Astrocyte of the spinal cord (primary cell): Measurements from ENCODE around the gene TYW1.
"Not testable (repeated sequence)": the region's sequence is repeated elsewhere in the genome, so short reads cannot be mapped to it uniquely, and the experiment has no call there.

Source experiments
- DNase-seq: peaks from one replicate; pipeline ENCODE4 v3.0.0; 2011; ENCODE audit warnings: low read depth, low spot score
- H3K4me3 ChIP-seq: 2 replicates; pipeline ENCODE4 v1.5.1; 2011; ENCODE audit warnings: low read depth, mild to moderate bottlenecking, low read length, moderate library complexity
- CTCF ChIP-seq: IDR thresholded peaks from 2 replicates; pipeline ENCODE4 v1.5.1; 2012; ENCODE audit warnings: low read depth, mild to moderate bottlenecking, low read length, inconsistent platforms
- in situ Hi-C: cut with HindIII; loops from 2 replicates; pipeline ENCODE4 v1.10.0; 2017; ENCODE audit warnings: low sequenced_read_pairs

TYW1 gene

GRCh38 chr7:67000601-67001258, 4.1 kb downstream of the TYW1 start:
- H3K4me3 ChIP-seq, in situ Hi-C loops: not testable (repeated sequence)
- peak; percentile 29 for DNase-seq
- TF ChIP-seq CTCF = peak; percentile 1

GRCh38 chr7:67004145-67004544, 7.5 kb downstream of the TYW1 start:
- DNase-seq, in situ Hi-C loops, H3K4me3 ChIP-seq: not testable (repeated sequence)

DNA sequence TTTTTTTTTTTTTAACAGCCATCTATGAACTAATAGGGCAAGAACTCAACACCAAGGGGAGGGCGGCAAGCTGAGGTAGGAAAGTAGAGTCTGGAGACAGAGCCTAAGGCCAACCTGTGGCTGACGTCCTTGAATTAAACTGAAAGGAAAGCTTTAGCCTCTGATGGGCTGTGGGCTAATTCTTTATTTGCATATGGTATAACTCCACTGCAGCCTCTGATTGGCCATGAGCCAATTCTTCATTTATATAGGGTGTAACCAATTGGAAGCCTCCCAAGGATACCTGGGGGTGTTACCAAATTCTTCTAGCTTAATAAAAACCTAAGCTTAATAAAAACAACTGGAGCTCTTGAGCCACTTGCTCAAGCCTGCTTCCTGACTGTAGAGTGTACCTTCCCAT, 10.3 kb downstream of the TYW1 start:
- H3K4me3 ChIP-seq = no peak overlapping the region
- DNase-seq = no peak
- in situ Hi-C loops = no loop called here
- TF ChIP-seq CTCF = no peak

DNA sequence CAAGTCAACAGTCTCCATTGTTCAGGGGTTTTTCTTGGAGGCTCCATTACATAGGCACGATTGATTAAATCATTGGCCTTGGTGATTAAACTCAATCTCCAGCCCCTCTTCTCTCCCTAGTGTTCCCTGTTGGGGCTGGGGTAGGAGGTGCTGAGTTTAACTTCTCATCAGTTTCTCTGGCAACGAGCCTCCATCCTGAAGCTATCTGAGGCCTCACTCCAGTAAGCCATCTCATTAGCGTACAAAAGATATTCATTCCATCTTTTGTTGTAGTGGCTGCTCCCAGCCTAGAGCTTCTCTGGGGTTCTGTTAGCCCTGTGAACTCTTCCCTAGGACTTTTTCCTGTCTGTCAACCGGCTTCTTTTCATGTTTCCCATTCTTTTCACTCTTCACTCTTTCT, 11.6 kb downstream of the TYW1 start:
- in situ Hi-C loops = no loop called here
- no peak for TF ChIP-seq CTCF
- no peak overlapping the region for H3K4me3 ChIP-seq
- DNase-seq = no peak

DNA sequence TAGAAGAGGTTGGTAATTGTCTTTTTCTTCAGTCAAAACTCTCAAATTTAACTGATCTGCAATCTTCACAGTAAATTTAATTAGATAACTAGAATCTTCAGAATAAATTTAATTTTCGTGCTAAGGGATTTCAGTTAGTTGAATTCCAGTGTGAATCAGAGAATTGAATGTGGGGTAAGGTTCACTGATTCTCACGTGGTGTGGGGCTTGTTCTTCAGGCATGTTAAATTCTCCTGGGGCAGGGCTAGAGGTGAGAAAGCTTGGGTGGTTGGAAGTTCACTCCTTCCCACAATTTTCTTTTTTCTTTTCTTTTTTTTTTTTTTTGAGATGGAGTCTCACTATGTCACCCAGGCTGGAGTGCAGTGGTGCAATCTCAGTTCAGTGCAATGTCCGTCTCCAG, 13.0 kb downstream of the TYW1 start:
- H3K4me3 ChIP-seq, in situ Hi-C loops, DNase-seq: not testable (repeated sequence)

DNA sequence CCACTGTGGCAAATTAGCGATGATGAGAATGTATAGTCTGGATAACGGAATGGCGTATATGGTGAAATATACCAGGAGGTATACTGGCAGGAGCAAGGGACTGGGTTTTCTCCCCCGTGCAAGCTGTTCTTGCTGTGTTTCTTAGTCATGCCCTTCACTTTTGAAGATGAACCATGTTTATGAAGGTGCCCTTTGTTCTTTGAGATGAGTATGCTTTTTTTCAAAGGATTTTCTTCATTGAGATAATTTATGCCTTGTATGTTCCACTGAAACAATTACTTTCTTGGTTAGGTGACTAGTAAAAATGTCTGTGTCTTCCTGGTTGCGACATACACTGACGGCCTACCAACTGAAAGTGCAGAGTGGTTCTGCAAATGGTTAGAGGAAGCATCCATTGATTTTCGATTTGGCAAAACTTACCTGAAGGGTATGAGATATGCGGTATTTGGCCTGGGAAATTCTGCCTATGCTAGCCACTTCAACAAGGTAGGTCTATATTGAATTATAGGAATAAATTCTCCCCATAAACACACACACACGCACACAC, 17.5 kb downstream of the TYW1 start:
- DNase-seq, in situ Hi-C loops: not testable (repeated sequence)

GRCh38 chr7:67017971-67018370, 21.3 kb downstream of the TYW1 start:
- H3K4me3 ChIP-seq, DNase-seq, in situ Hi-C loops: not testable (repeated sequence)

More for the DNA sequence above, 17.5 kb downstream of the TYW1 start:
- H3K4me3 ChIP-seq = not testable (repeated sequence)

DNA sequence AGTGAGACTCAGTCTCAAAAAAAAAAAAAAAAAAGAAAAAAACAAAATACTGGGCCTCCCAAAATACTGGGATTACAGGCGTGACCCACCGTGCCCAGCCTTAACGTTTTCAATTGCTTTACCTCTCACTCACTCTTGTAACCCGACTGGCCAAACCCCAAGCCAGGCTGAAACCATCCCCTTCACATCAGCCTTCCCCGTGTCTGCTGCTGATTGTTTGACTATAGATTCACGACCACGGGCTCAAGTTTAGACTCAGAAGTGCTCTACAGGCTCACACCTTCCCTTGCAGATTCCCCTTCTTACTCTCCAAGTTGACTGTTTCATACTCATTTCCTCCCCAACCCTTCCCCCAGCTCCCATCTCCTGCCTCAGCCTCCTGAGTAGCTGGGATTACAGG, 22.3 kb downstream of the TYW1 start:
- TF ChIP-seq CTCF = no peak
- no peak overlapping the region for H3K4me3 ChIP-seq
- in situ Hi-C loops = no loop called here
- DNase-seq = no peak
